GM12878 (cell line): ENCODE data around the gene CEP128. TPM values are rescaled to one million over a fixed set of nuclear protein-coding genes. Genes with fewer than 3 reads are reported as not detected.

Source experiments
- E2F8 ChIP-seq: fragments of 450-650 bp; IDR thresholded peaks from 2 replicates; pipeline ENCODE4 v1.6.1; 2018; ENCODE audit warnings: mild to moderate bottlenecking, low read depth, moderate library complexity; ENCODE audit not compliant: partially characterized antibody
- HDAC6 ChIP-seq: fragments of 200-600 bp; sonication (generic); IDR thresholded peaks from one replicate; pipeline ENCODE4 v1.8.0; 2017; ENCODE audit warnings: antibody characterized with exemption; ENCODE audit not compliant: unreplicated experiment
- MYC ChIP-seq: IDR thresholded peaks from 2 replicates; pipeline ENCODE4 v1.6.1; 2011; ENCODE audit warnings: mild to moderate bottlenecking, low read length, moderate library complexity, inconsistent platforms; ENCODE audit not compliant: insufficient read depth, insufficient replicate concordance, insufficient read length, severe bottlenecking
- NR2F1 ChIP-seq: fragments of 450-650 bp; conservative IDR thresholded peaks from 2 replicates; pipeline ENCODE4 v1.6.1; 2017; ENCODE audit warnings: mild to moderate bottlenecking
- PRDM15 ChIP-seq: fragments of 450-650 bp; formaldehyde crosslinking; IDR thresholded peaks from 2 replicates; pipeline ENCODE4 v1.4.0; 2020; ENCODE audit warnings: mild to moderate bottlenecking, moderate library complexity
- RCOR1 ChIP-seq: conservative IDR thresholded peaks from 2 replicates; pipeline ENCODE4 v1.6.1; 2012; ENCODE audit warnings: low read depth, low read length, improper control_type of control experiment
- SKIL ChIP-seq: fragments of 450-650 bp; IDR thresholded peaks from 2 replicates; pipeline ENCODE4 v1.6.1; 2017; ENCODE audit warnings: mild to moderate bottlenecking, low read depth, inconsistent platforms; ENCODE audit not compliant: poor library complexity, severe bottlenecking
- SP1 ChIP-seq: IDR thresholded peaks from one replicate; pipeline ENCODE4 v1.6.1; 2011; ENCODE audit warnings: low read depth, low read length
- ZBTB11 ChIP-seq: fragments of 450-650 bp; formaldehyde crosslinking; IDR thresholded peaks from 2 replicates; pipeline ENCODE4 v1.5.0; 2022; ENCODE audit warnings: mild to moderate bottlenecking, missing genetic modification characterization
- ZBTB40 ChIP-seq: fragments of 450-650 bp; IDR thresholded peaks from 2 replicates; pipeline ENCODE4 v1.6.1; 2016; ENCODE audit warnings: mild to moderate bottlenecking, moderate library complexity, borderline replicate concordance
- ZNF207 ChIP-seq: fragments of 450-650 bp; IDR thresholded peaks from 2 replicates; pipeline ENCODE4 v1.6.1; 2014; ENCODE audit warnings: antibody characterized with exemption, mild to moderate bottlenecking, borderline replicate concordance
- ZNF24 ChIP-seq: fragments of 450-650 bp; IDR thresholded peaks from 2 replicates; pipeline ENCODE4 v1.6.1; 2017; ENCODE audit warnings: antibody characterized with exemption, mild to moderate bottlenecking
- polyA plus RNA-seq, 11 experiments: library from polyadenylated mRNA; depleted of rRNA in 4 of 11; unstranded in 6 of 11; stranded (reverse) in 5 of 11; fragments of >200 nt; fragmentation: Nextera tagmentation in 4 of 11; fragmentation: Illumina TruSeq in 1 of 11; extraction: Ambion mirVana in 4 of 11; extraction: Trizol in 1 of 11; gene quantifications; 1 replicate in 1 of 11; 2 replicates in 10 of 11; pipeline versions ENCODE4 v1.2.1 to v1.2.3, GENCODE V29; 2011 to 2016; ENCODE audit warnings: inconsistent platforms in 2 of 11, missing spikeins in 2 of 11, low read depth in 1 of 11
- total RNA-seq, 4 experiments: library from RNA; depleted of rRNA in 3 of 4; stranded (reverse); fragments of >200 nt in 3 of 4; fragmentation: Illumina TruSeq in 1 of 4; extraction: Trizol in 1 of 4; gene quantifications; 2 replicates each; pipeline versions ENCODE4 v1.2.1 to v1.2.3, GENCODE V29; 2013 to 2021

CEP128 gene
- total and polyA plus RNA-seq, 10 of the 15 experiments (the other 5 are each of a cell fraction or from before 2014, with no cell fraction given) = 1.1 to 6.7 (median 3.4) TPM

GRCh38 chr14:80658733-80659132 lies 282.8 kb downstream of the CEP128 start (continued):
- TF ChIP-seq ZBTB11 (CRISPR knock-in tag) = no peak
- no peak for TF ChIP-seq SKIL
- no peak for TF ChIP-seq RCOR1
- no peak for TF ChIP-seq SP1
- no peak for TF ChIP-seq MYC
- TF ChIP-seq PRDM15 (CRISPR knock-in tag) = no peak
- no peak for TF ChIP-seq ZNF24
- TF ChIP-seq HDAC6 = no peak
- no peak for TF ChIP-seq E2F8
- TF ChIP-seq NR2F1 = no peak
- TF ChIP-seq ZBTB40 = no peak
- TF ChIP-seq ZNF207 = no peak
- TF ChIP-seq, all 136 proteins: peak for 0
